Effector memory CD8-positive, alpha-beta T cell (primary cell): ENCODE data around the gene CIDEA.

Experiments used
- ATAC-seq: fragments of 150-1000 bp; cut with Tn5 transposase; replicated peaks from 2 replicates; pipeline ENCODE4 v1.10.0; 2021; ENCODE audit warnings: mild to moderate bottlenecking, moderate library complexity
- DNase-seq, 3 experiments: peaks; one replicate each; pipeline ENCODE4 v3.0.0; 2021
- H3K27ac Mint-ChIP-seq, 2 donors: one replicate each; pipeline ENCODE4 v1.8.0; 2022; ENCODE audit warnings: mild to moderate bottlenecking in 2 of 2, mixed read lengths in 2 of 2, moderate library complexity in 2 of 2
- H3K27me3 Mint-ChIP-seq, 2 donors: one replicate each; pipeline ENCODE4 v1.8.0; 2022; ENCODE audit warnings: mixed read lengths in 2 of 2
- H3K36me3 Mint-ChIP-seq: one replicate; pipeline ENCODE4 v1.8.0; 2022; ENCODE audit warnings: mild to moderate bottlenecking, moderate library complexity, mixed read lengths; ENCODE audit not compliant: insufficient read depth
- H3K4me1 Mint-ChIP-seq, 2 donors: one replicate each; pipeline ENCODE4 v1.8.0; 2022; ENCODE audit warnings: low read depth in 2 of 2, mixed read lengths in 2 of 2
- H3K4me3 Mint-ChIP-seq, 2 donors: one replicate each; pipeline ENCODE4 v1.8.0; 2022; ENCODE audit warnings: mild to moderate bottlenecking in 2 of 2, mixed read lengths in 2 of 2, moderate library complexity in 2 of 2
- H3K9me3 Mint-ChIP-seq, 2 donors: one replicate each; pipeline ENCODE4 v1.8.0; 2022; ENCODE audit warnings: mixed read lengths in 2 of 2

CIDEA gene

DNA sequence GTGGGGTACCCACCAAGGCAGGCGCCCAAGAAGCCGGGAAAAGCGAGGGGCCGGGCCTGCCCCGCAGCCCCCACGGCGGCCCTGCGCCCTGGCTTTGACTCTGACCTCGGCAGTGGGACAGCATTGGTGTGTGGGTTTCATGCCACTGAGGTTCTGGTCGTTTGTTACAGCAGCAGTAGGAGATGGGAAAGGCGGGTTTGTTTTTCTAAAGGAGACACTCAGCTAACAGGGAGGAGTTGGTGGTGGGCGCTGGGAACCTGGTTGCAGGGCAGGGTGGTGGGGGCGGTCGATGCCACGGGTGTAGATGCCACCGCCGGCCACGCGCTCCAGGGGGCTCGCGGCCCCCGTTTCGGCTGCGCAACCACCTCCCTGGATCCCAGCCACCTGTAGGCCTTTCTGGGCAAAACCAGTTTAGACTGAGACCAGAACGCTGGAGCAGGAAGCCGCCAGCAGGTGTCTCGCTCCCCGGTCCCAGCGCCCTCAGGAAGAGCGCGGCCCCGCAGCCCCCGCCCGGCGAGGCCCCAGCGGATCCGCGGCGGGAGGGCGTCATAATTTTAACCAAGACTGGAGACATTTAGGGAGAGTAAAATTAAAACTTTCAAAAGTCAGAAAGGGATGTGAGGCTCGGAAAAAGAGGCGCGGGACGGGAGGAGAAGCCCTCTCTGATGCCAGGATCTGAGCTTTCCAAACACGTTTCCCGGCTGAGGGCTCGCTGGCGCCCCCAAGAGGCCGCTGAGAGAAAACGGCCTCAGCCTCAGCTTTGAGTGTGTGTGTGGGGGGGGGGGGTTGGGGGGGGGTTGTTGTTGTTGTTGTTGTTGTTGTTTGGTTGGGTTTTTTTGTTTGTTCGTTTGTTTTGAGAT is 17.4 kb downstream of the CIDEA start:
- Mint-ChIP-seq H3K27me3 (peaks cover 4 to 51% of the 10 kb centered on the region in 2 donors), H3K36me3 (no peaks in the 10 kb centered on the region), H3K4me1 (peaks cover 0 to 1% of the 10 kb centered on the region in 2 donors), H3K4me3 (peak overlapping the region; percentile 23 to 57), H3K27ac (no peak overlapping the region), H3K9me3 (no peaks in the 10 kb centered on the region)
- ATAC-seq (peak; percentile 57), DNase-seq (peak; percentile 14 to 27 (median 18))

DNA sequence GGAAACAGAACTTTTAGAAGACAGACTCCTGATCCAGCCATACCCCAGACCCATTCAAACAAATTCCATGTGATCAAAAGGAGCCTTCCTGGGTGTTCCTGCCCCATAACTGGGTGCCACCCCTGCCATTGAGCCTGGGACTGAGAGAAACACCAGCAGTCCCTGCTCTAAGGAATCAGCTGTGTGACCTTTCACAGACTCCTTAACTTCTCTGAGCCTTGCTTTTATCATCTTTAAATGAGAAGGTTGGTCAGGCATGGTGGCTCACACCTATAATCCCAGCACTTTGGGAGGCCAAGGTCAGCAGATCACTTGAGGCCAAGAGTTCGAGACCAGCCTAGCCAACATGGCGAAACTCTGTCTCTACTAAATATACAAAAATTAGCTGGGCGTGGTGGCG is 20.6 kb downstream of the CIDEA start:
- Mint-ChIP-seq H3K9me3 (no peaks in the 10 kb centered on the region), H3K4me3 (no peak overlapping the region), H3K36me3 (no peaks in the 10 kb centered on the region), H3K27me3 (peaks cover 4 to 61% of the 10 kb centered on the region in 2 donors), H3K27ac (no peak overlapping the region), H3K4me1 (peaks cover 0 to 1% of the 10 kb centered on the region in 2 donors)
- DNase-seq (no peak), ATAC-seq (no peak)

DNA sequence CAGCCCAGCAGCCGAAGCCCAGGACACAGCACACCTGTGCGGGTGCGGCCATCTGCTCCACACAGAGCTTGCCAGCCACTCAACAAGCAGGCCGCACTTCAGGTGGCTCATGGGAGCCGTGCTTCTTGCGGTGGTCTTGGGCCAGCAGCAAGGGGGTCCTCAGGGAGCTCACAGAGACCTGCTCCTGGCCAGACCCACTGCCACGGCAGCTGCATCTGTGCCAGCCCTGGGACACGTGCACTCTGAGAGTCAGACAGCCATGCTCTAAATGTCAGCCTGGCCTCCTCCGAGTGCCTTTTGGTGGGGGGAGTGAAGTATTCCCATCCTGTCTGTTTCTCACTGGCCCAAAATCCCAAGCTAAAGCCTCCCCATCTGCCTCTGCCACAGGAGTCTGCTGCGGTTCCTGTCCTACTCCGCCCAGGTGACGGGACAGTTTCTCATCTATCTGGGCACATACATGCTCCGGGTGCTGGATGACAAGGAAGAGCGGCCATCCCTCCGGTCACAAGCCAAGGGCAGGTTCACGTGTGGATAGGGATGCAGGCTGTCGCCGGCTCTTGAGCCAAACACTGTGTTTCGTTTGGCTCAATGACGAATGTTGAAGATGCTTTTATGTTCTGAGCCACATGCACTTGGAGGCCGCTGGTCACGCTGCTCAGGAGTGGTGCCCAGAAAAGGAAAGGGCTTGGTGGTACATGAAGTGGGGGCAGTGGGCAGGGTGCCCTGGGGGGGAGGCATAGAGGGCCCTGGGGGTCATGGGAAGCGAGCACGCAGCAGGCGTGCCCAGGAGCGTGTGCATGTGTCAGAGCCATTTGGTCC is 22.8 kb downstream of the CIDEA start:
- ATAC-seq = no peak
- Mint-ChIP-seq H3K27me3 (peaks cover 4 to 64% of the 10 kb centered on the region in 2 donors), H3K4me1 (peaks cover 0 to 1% of the 10 kb centered on the region in 2 donors), H3K36me3 (no peaks in the 10 kb centered on the region), H3K27ac (no peak overlapping the region), H3K9me3 (no peaks in the 10 kb centered on the region), H3K4me3 (no peak overlapping the region)
- no peak for DNase-seq

DNA sequence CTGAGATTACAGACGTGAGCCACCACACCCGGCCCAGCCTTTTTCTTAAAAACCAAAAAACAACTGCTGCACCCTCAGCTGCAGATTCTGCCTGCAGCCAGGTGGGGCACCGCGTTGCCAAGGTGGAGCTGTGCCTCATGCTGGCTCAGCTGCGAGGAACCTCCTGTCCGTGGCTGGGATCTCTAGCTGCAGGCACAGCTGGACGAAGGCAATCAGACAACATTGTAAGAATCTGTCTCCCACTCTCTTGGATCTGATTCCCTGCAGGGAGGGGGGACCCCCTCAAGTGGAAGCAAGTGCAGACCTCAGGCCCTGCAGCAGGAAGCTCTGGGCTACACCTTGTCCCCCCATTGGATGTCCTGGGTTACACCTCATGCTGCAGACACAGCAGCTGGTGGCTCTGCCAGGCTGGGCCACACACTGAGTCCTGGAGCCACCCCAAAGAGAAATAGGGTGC is 24.1 kb downstream of the CIDEA start:
- Mint-ChIP-seq H3K4me3 (no peak overlapping the region), H3K27me3 (peaks cover 4 to 68% of the 10 kb centered on the region in 2 donors), H3K4me1 (peaks cover 0 to 1% of the 10 kb centered on the region in 2 donors), H3K9me3 (no peaks in the 10 kb centered on the region), H3K27ac (no peak overlapping the region), H3K36me3 (no peaks in the 10 kb centered on the region)
- no peak for DNase-seq
- no peak for ATAC-seq

DNA sequence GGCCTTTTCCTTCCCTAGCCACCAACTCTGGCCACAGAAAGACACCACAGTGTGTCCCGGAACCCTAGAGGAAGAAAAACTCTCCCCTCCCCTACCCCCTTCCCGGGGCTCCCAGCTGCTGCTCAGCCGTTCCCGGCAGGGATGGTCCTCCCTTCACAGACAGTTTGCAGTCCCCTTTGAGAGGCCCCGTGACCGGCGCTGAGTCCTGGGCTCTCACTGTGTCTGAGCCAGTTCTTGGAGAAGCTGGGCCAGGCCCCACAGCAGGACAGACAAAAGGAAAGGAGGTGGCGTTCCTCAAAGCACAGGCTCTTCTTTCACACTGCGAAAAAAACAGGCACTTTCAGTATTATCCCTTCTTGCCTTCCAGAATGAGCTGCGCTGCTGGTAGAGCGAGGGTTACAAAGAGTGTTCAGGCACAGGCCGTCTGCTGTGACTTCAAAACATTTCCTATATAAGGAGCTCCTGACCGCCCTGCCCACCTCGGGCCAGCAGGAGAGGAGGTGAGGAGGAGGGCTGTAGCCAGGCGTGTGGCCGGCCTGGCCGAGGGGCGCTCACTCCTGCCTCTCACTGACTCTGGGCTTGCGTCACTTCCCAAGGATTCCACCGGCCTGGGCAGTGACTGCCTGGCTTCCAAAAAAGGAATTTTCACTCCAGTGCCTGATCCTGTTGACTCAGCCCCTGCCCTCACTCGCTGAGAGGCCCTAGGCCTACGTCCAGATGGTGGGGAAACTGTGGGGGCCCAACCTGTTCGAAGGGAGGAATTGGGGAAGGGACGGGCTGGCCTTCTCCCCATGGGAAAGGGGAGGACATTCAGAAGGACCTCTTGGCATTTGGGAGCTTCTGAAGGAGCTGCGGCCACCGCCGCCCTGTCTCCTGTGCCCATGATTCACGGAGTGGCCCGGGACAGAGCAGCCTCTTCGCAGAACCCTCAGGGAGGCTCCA is 24.9 kb downstream of the CIDEA start:
- Mint-ChIP-seq H3K27ac (no peak overlapping the region), H3K4me3 (no peak overlapping the region), H3K27me3 (peaks cover 7 to 68% of the 10 kb centered on the region in 2 donors), H3K36me3 (no peaks in the 10 kb centered on the region), H3K9me3 (no peaks in the 10 kb centered on the region), H3K4me1 (peaks cover 0 to 1% of the 10 kb centered on the region in 2 donors)
- ATAC-seq (no peak), DNase-seq (no peak)

DNA sequence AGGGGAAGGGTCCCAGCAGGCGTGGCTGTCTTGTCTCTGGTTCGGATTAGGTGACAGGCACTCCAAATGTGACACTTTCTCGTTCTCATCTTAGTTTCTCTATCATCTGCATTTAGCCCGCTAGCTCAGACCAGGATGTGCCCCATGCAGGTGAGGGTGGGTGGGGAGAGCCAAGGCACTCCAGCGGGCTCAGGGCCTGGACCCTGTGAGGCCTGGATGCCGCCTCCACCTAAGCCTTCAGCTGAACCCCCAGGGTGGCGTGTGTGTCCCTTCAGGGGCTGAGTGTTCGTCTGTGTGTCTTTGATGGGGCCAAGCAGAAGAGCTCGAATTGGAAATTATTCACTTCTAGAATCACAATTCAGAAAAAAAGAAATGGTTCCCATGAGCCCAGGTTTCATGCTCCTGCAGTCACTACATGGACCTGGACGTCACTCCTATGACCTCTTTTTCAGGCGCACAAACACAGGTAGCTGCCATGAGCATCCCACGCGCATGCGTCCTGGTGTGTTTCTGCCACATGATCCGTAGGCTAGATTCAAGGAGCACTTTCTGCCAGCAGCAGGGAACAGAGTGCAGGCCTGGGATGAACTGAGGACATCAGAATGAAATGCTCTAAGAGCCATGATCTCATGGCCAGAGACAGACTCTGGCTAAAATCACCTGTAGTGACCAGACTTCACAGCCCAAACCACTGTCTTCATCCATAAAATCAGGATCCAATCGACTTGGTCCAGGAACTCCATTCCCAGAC is 25.8 kb downstream of the CIDEA start:
- H3K36me3 Mint-ChIP-seq = no peaks in the 10 kb centered on the region
- H3K4me1 Mint-ChIP-seq = peaks cover 0 to 1% of the 10 kb centered on the region in 2 donors
- peaks cover 6 to 68% of the 10 kb centered on the region in 2 donors for H3K27me3 Mint-ChIP-seq
- H3K4me3 Mint-ChIP-seq = no peak overlapping the region
- H3K9me3 Mint-ChIP-seq = no peaks in the 10 kb centered on the region
- no peak for DNase-seq
- ATAC-seq = no peak
- no peak overlapping the region for H3K27ac Mint-ChIP-seq

DNA sequence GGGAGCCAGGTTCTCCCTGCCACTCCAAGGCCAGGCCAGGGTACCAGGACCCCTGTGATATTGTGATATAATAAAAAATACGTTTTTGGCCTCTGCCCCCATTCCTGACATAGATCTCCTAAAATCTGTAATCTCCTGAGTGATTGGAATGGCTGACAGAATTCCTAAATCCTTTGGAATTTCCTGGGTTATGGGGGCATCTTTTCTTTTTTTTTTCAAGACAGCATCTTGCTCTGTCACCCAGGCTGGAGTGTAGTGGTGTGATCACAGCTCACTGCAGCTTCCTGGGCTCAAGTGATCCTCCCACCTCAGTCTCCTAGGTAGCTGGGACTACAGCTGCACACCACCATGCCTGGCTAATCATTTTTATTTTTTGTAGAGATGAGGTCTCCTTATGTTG is 27.7 kb downstream of the CIDEA start:
- H3K27me3 Mint-ChIP-seq = peaks cover 6 to 53% of the 10 kb centered on the region in 2 donors
- no peak for DNase-seq
- H3K9me3 Mint-ChIP-seq = no peaks in the 10 kb centered on the region
- H3K27ac Mint-ChIP-seq = no peak overlapping the region
- no peak overlapping the region for H3K4me3 Mint-ChIP-seq
- H3K4me1 Mint-ChIP-seq = no peaks in the 10 kb centered on the region
- H3K36me3 Mint-ChIP-seq = no peaks in the 10 kb centered on the region
- ATAC-seq = no peak

DNA sequence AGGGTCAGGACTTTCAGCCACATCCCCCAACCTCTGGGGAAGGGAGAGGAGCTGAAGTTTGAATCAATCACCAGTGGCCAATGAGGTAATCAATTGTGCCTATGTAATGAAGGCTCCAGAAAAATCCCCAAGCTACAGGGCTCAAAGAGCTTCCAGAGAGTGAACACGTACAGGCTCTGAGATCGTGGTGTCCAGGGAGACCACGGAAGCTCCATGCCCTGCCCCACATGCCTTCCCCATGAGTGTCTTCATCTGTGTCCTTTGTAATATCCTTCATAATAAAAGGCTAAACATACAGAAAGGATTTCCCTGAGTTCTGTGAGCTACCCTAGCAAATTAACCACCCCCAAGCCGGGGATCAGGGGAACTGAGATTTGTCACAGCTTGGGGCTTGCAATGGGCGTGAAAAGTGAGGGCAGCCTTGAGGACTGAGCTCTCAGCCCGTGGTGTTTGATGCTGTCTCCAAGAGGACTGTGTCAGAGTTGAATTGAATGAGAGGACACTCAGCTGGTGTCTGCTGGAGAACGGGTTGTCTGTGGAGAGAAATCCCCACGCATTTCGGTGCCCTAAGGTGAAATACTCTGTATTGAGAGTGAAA is 28.4 kb downstream of the CIDEA start:
- no peaks in the 10 kb centered on the region for H3K36me3 Mint-ChIP-seq
- no peaks in the 10 kb centered on the region for H3K9me3 Mint-ChIP-seq
- no peak overlapping the region for H3K4me3 Mint-ChIP-seq
- ATAC-seq (no peak), DNase-seq (no peak)
- H3K27ac Mint-ChIP-seq = no peak overlapping the region
- no peaks in the 10 kb centered on the region for H3K4me1 Mint-ChIP-seq
- peaks cover 7 to 52% of the 10 kb centered on the region in 2 donors for H3K27me3 Mint-ChIP-seq

DNA sequence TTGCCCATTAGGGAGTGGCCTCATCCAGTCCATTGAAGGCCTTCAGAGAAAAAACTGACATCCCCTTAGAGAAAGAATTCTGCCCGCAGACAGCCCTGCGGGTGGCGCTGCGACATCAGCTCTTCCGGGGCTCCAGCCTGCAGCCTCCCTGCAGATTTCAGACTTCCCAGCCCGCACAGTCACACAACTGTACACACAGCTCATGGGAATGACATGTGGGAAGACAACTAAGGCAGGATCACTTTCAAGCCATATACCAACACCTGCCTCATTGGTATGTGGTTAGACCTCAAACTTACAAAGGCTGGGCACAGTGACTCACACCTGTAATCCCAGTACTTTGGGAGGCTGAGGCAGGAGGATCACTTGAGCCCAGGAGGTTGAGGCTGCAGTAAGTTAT is 29.1 kb downstream of the CIDEA start:
- Mint-ChIP-seq H3K27me3 (peaks cover 14 to 59% of the 10 kb centered on the region in 2 donors), H3K9me3 (no peaks in the 10 kb centered on the region), H3K27ac (no peak overlapping the region), H3K4me1 (no peaks in the 10 kb centered on the region), H3K4me3 (no peak overlapping the region), H3K36me3 (no peaks in the 10 kb centered on the region)
- DNase-seq = no peak
- ATAC-seq = no peak

DNA sequence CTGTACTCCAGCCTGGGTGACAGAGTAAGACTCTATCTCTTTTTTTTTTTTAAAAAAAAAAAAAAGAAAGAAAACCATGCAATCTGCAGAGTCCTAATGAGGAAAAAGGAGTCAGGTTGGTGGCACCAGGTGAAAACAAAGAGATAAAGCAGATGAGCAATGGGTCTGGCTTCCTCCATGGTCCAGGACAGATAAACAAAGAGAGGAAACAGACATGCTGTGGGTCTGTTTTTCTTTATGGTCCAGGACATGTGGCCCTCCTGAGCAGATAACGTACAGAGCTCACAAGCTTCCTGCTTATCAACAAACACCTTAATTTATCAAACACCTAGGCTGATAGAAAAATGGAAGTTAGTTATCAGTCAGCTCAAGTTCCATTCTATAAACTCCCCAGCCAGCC is 29.5 kb downstream of the CIDEA start:
- ATAC-seq = no peak

DNA sequence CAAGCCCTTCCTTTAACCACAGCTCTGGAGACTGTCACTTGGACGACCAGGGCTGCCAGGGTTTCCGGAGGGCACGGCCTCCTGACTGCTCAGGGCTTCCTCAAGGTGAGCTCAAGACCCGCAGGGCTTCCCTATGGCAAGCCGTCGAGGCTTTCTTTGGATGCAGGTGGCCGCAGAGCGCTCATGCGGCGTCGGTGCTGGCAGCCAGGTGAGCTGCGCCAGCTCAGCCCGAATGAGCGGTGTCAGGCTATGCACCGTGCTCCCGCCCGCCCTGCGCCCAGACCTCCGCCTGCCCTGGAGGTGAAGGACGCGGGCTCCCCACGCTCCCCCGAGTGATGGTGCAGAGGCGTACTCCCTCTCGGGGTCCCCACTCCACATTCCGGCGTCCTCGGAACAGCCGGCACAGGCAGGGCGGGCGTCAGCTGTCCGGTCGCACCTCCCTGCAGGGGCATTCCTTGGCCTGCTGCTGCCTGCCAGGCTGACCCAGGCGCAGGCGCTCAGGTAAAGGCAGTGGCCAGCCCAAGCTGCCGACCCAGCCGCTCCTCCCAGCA is 33.0 kb downstream of the CIDEA start:
- H3K27ac Mint-ChIP-seq = no peak overlapping the region
- H3K4me3 Mint-ChIP-seq = no peak overlapping the region
- H3K36me3 Mint-ChIP-seq = no peaks in the 10 kb centered on the region
- peaks cover 38 to 74% of the 10 kb centered on the region in 2 donors for H3K27me3 Mint-ChIP-seq
- ATAC-seq (no peak), DNase-seq (no peak)
- H3K4me1 Mint-ChIP-seq = no peaks in the 10 kb centered on the region
- no peaks in the 10 kb centered on the region for H3K9me3 Mint-ChIP-seq

More for the DNA sequence above, 29.5 kb downstream of the CIDEA start:
- no peak for DNase-seq
- peaks cover 18 to 63% of the 10 kb centered on the region in 2 donors for H3K27me3 Mint-ChIP-seq
- H3K4me3 Mint-ChIP-seq = no peak overlapping the region
- no peaks in the 10 kb centered on the region for H3K9me3 Mint-ChIP-seq
- no peak overlapping the region for H3K27ac Mint-ChIP-seq
- H3K4me1 Mint-ChIP-seq = no peaks in the 10 kb centered on the region
- H3K36me3 Mint-ChIP-seq = no peaks in the 10 kb centered on the region
